ENCODE measurements around the gene PTPRE.

The PTPRE gene

GRCh38 chr10:128029290-128029651, 122.4 kb downstream of the PTPRE start:
- no peak for DNase-seq

GRCh38 chr10:128029731-128030369, 122.9 kb downstream of the PTPRE start:
- DNase-seq: no peak

GRCh38 chr10:128030498-128031072, 123.7 kb downstream of the PTPRE start:
- DNase-seq: no peak

GRCh38 chr10:128031216-128031615, 124.3 kb downstream of the PTPRE start:
- DNase-seq: no peak

- no peak for DNase-seq
These were observed 125.6 kb downstream of the PTPRE start for GRCh38 chr10:128032466-128032865.

GRCh38 chr10:128035557-128035973, 128.7 kb downstream of the PTPRE start:
- peak; percentile 44 to 62 for DNase-seq

GRCh38 chr10:128036011-128036615, 129.2 kb downstream of the PTPRE start:
- no peak for DNase-seq

- no peak for DNase-seq
These were observed 130.0 kb downstream of the PTPRE start for GRCh38 chr10:128036746-128037543.

GRCh38 chr10:128040096-128040495, 133.2 kb downstream of the PTPRE start:
- no peak for DNase-seq

- DNase-seq: no peak
These were observed 133.8 kb downstream of the PTPRE start for GRCh38 chr10:128040681-128041080.

- no peak for DNase-seq
These were observed 135.3 kb downstream of the PTPRE start for GRCh38 chr10:128042131-128042610.

GRCh38 chr10:128043259-128044045, 136.5 kb downstream of the PTPRE start:
- DNase-seq: no peak

GRCh38 chr10:128044186-128044585, 137.3 kb downstream of the PTPRE start:
- no peak for DNase-seq

- no peak for DNase-seq
These were observed 138.3 kb downstream of the PTPRE start for GRCh38 chr10:128044961-128045832.

GRCh38 chr10:128045833-128046120, 138.9 kb downstream of the PTPRE start:
- no peak for DNase-seq

- DNase-seq: no peak
These were observed 139.5 kb downstream of the PTPRE start for GRCh38 chr10:128046156-128046952.

- no peak for DNase-seq
These were observed 140.0 kb downstream of the PTPRE start for GRCh38 chr10:128046953-128047290.

GRCh38 chr10:128047351-128047750, 140.4 kb downstream of the PTPRE start:
- DNase-seq: peak; percentile 71 to 89

- peak in 1 of 2 experiments; percentile 34 for DNase-seq
These were observed 141.3 kb downstream of the PTPRE start for GRCh38 chr10:128047991-128048818.

- DNase-seq: no peak
These were observed 141.9 kb downstream of the PTPRE start for GRCh38 chr10:128048819-128049210.

Measured in stimulated activated CD4-positive, alpha-beta T cell treated with anti-CD3 and anti-CD28 coated beads, Interleukin-4, amount 100 ng/mL, for 4 hours (primary cell).